MM.1S (cell line): ENCODE data around the gene SYPL1.

Source experiments
- EZH2 ChIP-seq: fragments of 300-600 bp; sonication (generic); optimal IDR thresholded peaks from 2 replicates; pipeline ENCODE3; 2017; ENCODE audit warnings: low read depth, mild to moderate bottlenecking, antibody characterized with exemption, low read length, mixed read lengths
- TF ChIP-seq, protein P1 (sequence below): fragments of 300-600 bp; sonication (generic); IDR thresholded peaks from 2 replicates; pipeline ENCODE4 v1.5.1; 2016; ENCODE audit warnings: antibody characterized with exemption, low read length, mixed read lengths

DNA sequence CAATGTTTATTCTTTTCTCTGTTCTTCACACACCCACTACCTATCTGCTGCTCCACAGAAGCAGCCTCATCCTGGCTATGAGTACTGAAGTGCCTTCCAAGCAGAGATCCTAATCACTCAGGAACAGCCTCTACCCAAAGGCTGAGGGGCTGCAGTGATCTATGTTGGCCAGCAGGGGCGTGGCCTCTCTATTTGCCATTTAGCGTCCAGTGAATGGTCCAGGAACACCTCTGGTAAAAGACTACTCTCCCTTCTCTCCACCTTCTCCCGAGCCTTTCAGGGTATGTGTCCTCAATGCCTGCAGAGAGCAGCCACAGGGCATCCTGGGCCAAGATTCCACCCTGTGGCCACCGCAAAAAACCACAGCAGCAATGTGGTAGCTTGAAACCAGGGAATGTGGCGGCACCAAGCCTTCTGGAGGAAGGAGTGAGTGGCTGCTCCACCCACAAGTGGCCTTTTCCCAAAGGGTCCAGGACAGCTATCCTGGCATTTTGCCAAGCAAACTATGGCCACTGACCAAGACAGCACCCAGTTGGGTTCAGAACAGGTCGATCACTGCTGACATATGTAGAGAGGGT lies 70.9 kb downstream of the SYPL1 start:
- TF ChIP-seq, protein P1, sequence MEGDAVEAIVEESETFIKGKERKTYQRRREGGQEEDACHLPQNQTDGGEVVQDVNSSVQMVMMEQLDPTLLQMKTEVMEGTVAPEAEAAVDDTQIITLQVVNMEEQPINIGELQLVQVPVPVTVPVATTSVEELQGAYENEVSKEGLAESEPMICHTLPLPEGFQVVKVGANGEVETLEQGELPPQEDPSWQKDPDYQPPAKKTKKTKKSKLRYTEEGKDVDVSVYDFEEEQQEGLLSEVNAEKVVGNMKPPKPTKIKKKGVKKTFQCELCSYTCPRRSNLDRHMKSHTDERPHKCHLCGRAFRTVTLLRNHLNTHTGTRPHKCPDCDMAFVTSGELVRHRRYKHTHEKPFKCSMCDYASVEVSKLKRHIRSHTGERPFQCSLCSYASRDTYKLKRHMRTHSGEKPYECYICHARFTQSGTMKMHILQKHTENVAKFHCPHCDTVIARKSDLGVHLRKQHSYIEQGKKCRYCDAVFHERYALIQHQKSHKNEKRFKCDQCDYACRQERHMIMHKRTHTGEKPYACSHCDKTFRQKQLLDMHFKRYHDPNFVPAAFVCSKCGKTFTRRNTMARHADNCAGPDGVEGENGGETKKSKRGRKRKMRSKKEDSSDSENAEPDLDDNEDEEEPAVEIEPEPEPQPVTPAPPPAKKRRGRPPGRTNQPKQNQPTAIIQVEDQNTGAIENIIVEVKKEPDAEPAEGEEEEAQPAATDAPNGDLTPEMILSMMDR: peak; percentile 70
- no peak for TF ChIP-seq EZH2
